Erythroblast (primary cell): ENCODE results near the gene GRN.

Experiments used
- GATA1 ChIP-seq: IDR thresholded peaks from 2 replicates; pipeline ENCODE4 v1.6.1; 2011; ENCODE audit warnings: low read depth, mild to moderate bottlenecking, control low read depth, low read length, moderate library complexity
- POLR2A ChIP-seq: IDR thresholded peaks from 2 replicates; pipeline ENCODE4 v1.6.1; 2011; ENCODE audit warnings: mild to moderate bottlenecking, low read length

DNA sequence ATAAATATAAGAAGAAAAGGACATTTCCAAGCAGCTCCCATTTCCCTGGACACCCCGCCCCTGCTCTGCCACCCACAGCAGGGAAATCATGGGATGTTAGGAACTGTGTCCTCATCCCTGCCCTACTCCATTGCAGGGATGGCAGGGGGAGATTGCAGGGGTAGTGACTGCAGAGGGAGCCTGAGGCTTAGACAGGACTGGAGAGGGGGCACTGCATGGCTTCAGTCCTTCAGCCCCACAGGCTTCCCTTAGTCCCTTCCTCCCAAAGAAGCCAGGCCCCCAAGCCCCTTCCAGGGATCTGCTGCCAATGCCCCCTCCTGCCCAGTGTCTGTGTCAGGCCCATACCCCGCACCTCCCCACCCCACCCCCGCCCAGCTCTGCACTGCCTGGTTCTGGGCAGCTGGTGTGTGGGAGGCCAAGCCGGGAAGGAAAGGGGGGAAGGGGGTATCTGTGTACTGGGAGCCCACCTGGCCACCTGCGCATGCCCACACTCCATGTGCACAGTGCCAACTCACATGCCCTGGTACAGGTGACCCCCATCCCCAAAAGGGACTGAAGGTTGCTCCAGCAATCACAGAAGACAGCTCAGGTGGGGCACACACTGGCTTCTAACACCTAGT, 33.4 kb upstream of the GRN start:
- TF ChIP-seq POLR2A (no peak), GATA1 (no peak)
